H1 (cell line): ENCODE results near the gene EPB41L4B. TPM values are rescaled to one million over a fixed set of nuclear protein-coding genes. Genes with fewer than 3 reads are reported as not detected.

ENCODE experiments used
- CTCF ChIA-PET: fragments of 300-600 bp; sonication (Branson Sonifier 250); formaldehyde crosslinking; loops from one replicate; lab custom pipeline; 2021; ENCODE audit not compliant: partially characterized antibody; lab: Charles Lee
- POLR2A ChIA-PET: fragments of 300-600 bp; sonication (Branson Sonifier 250); formaldehyde crosslinking; loops from one replicate; lab custom pipeline; 2021; ENCODE audit warnings: inconsistent platforms; ENCODE audit not compliant: partially characterized antibody; lab: Charles Lee
- DNase-seq, 2 experiments: peaks; one replicate each; pipeline versions ENCODE4 v3.0.0 to v3.0.0-alpha.2; 2010 to 2022; ENCODE audit warnings: low spot score in 2 of 2, low read depth in 1 of 2, mixed read lengths in 1 of 2
- FAIRE-seq: peaks from 2 replicates; lab custom pipeline; 2011; peaks lifted over from hg19 to GRCh38; lab: Jason Lieb, UNC
- H2AFZ ChIP-seq: 2 replicates; pipeline ENCODE4 v1.8.1; 2012; ENCODE audit warnings: low read length, inconsistent platforms
- H2AK5ac ChIP-seq: 2 replicates; pipeline ENCODE4 v1.6.1; 2013; ENCODE audit warnings: low read depth, low read length
- H2BK120ac ChIP-seq: replicated peaks from 2 replicates; pipeline ENCODE3; 2013; ENCODE audit warnings: low read depth, low read length, inconsistent platforms
- H2BK12ac ChIP-seq: 2 replicates; pipeline ENCODE4 v1.6.1; 2013; ENCODE audit warnings: low read depth, low read length
- H2BK15ac ChIP-seq: 2 replicates; pipeline ENCODE4 v1.6.1; 2013; ENCODE audit warnings: low read length
- H2BK20ac ChIP-seq: 2 replicates; pipeline ENCODE4 v1.6.1; 2013; ENCODE audit warnings: low read length
- H2BK5ac ChIP-seq: 2 replicates; pipeline ENCODE4 v1.6.1; 2013; ENCODE audit warnings: low read depth, low read length
- H3K14ac ChIP-seq: 2 replicates; pipeline ENCODE4 v1.6.1; 2013; ENCODE audit warnings: inconsistent platforms; ENCODE audit not compliant: insufficient read length
- H3K18ac ChIP-seq: 2 replicates; pipeline ENCODE4 v1.6.1; 2013; ENCODE audit warnings: low read length; ENCODE audit errors: extremely low read depth
- H3K23ac ChIP-seq: 2 replicates; pipeline ENCODE4 v1.6.1; 2013; ENCODE audit warnings: inconsistent platforms; ENCODE audit not compliant: insufficient read length
- H3K23me2 ChIP-seq: 2 replicates; pipeline ENCODE4 v1.6.1; 2013; ENCODE audit warnings: low read depth, low read length
- H3K27ac ChIP-seq: 2 replicates; pipeline ENCODE4 v1.6.1; 2011; ENCODE audit warnings: low read depth, low read length, inconsistent platforms
- H3K27me3 ChIP-seq, 4 experiments: replicated peaks in 1 of 4; 1 replicate in 1 of 4; 2 replicates in 3 of 4; pipeline versions ENCODE4 v1.6.1 to v1.8.1; 2011 to 2013; ENCODE audit warnings: low read length in 3 of 4, mild to moderate bottlenecking in 3 of 4, inconsistent platforms in 2 of 4, mixed read lengths in 2 of 4, moderate library complexity in 1 of 4; ENCODE audit not compliant: control insufficient read depth in 3 of 4, insufficient read depth in 3 of 4; ENCODE audit errors: extremely low read depth in 1 of 4
- H3K36me3 ChIP-seq, 4 experiments: 2 replicates each; pipeline versions ENCODE4 v1.6.1 to v1.8.1; 2011 to 2013; ENCODE audit warnings: mild to moderate bottlenecking in 4 of 4, low read length in 3 of 4, moderate library complexity in 2 of 4, control low read depth in 1 of 4, inconsistent platforms in 1 of 4; ENCODE audit not compliant: insufficient read depth in 4 of 4, control insufficient read depth in 2 of 4
- H3K4ac ChIP-seq: replicated peaks from 2 replicates; pipeline ENCODE3; 2013; ENCODE audit warnings: low read length, low read depth, mixed read lengths, inconsistent platforms; ENCODE audit not compliant: insufficient read length
- H3K4me1 ChIP-seq, 4 experiments: replicated peaks in 1 of 4; 1 replicate in 1 of 4; 2 replicates in 3 of 4; pipeline versions ENCODE4 v1.6.1 to v1.8.1; 2011 to 2013; ENCODE audit warnings: low read length in 3 of 4, inconsistent platforms in 2 of 4, mixed read lengths in 1 of 4; ENCODE audit not compliant: insufficient read depth in 4 of 4, control insufficient read depth in 3 of 4
- H3K4me2 ChIP-seq, 2 experiments: 2 replicates each; pipeline versions ENCODE4 v1.6.1 to v1.8.1; 2011 to 2013; ENCODE audit warnings: low read depth in 2 of 2, low read length in 2 of 2, control low read depth in 1 of 2, inconsistent platforms in 1 of 2, mild to moderate bottlenecking in 1 of 2; ENCODE audit not compliant: insufficient read depth in 1 of 2
- H3K4me3 ChIP-seq, 4 experiments: fragments of 200-600, 300-600 bp in 1 of 4; sonication (generic), shearing (Covaris generic), sonication (Bioruptor Twin) in 1 of 4; 2 replicates each; pipeline versions ENCODE4 v1.5.1 to v1.8.1; 2011 to 2016; ENCODE audit warnings: low read length in 4 of 4, low read depth in 3 of 4, control low read depth in 2 of 4, inconsistent platforms in 2 of 4, mild to moderate bottlenecking in 2 of 4, mixed read lengths in 1 of 4, moderate library complexity in 1 of 4; ENCODE audit not compliant: insufficient read depth in 2 of 4; ENCODE audit errors: extremely low read depth in 1 of 4
- H3K56ac ChIP-seq: replicated peaks from 2 replicates; pipeline ENCODE3; 2013; ENCODE audit warnings: low read depth, mild to moderate bottlenecking, mixed read lengths, low read length, inconsistent platforms; ENCODE audit not compliant: insufficient read length
- H3K79me1 ChIP-seq: 2 replicates; pipeline ENCODE4 v1.6.1; 2013; ENCODE audit warnings: low read depth, low read length, control low read depth
- H3K79me2 ChIP-seq, 2 experiments: 2 replicates each; pipeline versions ENCODE4 v1.6.1 to v1.8.1; 2012 to 2013; ENCODE audit warnings: low read length in 2 of 2, mild to moderate bottlenecking in 2 of 2, inconsistent platforms in 1 of 2; ENCODE audit not compliant: insufficient read depth in 2 of 2, control insufficient read depth in 1 of 2
- H3K9ac ChIP-seq, 4 experiments: replicated peaks in 1 of 4; 1 replicate in 1 of 4; 2 replicates in 3 of 4; pipeline versions ENCODE4 v1.6.1 to v1.8.1; 2011 to 2013; ENCODE audit warnings: low read depth in 3 of 4, low read length in 3 of 4, control low read depth in 2 of 4, mild to moderate bottlenecking in 2 of 4, moderate library complexity in 2 of 4, inconsistent platforms in 1 of 4; ENCODE audit errors: extremely low read depth in 1 of 4
- H3K9me3 ChIP-seq, 2 experiments: 2 replicates each; pipeline versions ENCODE4 v1.6.1 to v1.8.1; 2012 to 2013; ENCODE audit warnings: mild to moderate bottlenecking in 2 of 2, moderate library complexity in 2 of 2, control low read depth in 1 of 2, inconsistent platforms in 1 of 2, low read depth in 1 of 2, low read length in 1 of 2, mixed read lengths in 1 of 2; ENCODE audit not compliant: insufficient read depth in 2 of 2
- H4K20me1 ChIP-seq, 2 experiments: replicated peaks in 1 of 2; 2 replicates each; pipeline versions ENCODE3 to v1.8.1; 2011 to 2013; ENCODE audit warnings: inconsistent platforms in 2 of 2, low read length in 2 of 2, mild to moderate bottlenecking in 1 of 2; ENCODE audit not compliant: insufficient read depth in 2 of 2, control insufficient read depth in 1 of 2
- H4K5ac ChIP-seq: 2 replicates; pipeline ENCODE4 v1.6.1; 2013; ENCODE audit warnings: low read length, low read depth, mixed read lengths, inconsistent platforms; ENCODE audit not compliant: insufficient read length
- H4K8ac ChIP-seq: 2 replicates; pipeline ENCODE4 v1.8.0; 2013; ENCODE audit warnings: mild to moderate bottlenecking, moderate library complexity, low read length, inconsistent platforms; ENCODE audit not compliant: insufficient read depth; ENCODE audit errors: extremely low read depth
- H4K91ac ChIP-seq: replicated peaks from 2 replicates; pipeline ENCODE3; 2013; ENCODE audit warnings: low read length, mixed read lengths, inconsistent platforms; ENCODE audit not compliant: insufficient read length
- CTCF ChIP-seq, 3 experiments: IDR thresholded peaks; 1 replicate in 2 of 3; 2 replicates in 1 of 3; pipeline versions ENCODE4 v1.5.1 to v1.6.1; 2011; ENCODE audit warnings: low read length in 3 of 3, mild to moderate bottlenecking in 3 of 3, inconsistent platforms in 2 of 3, low read depth in 1 of 3, moderate library complexity in 1 of 3; ENCODE audit not compliant: insufficient read depth in 1 of 3; ENCODE audit errors: control extremely low read depth in 1 of 3
- NANOG ChIP-seq: IDR thresholded peaks from 2 replicates; pipeline ENCODE4 v1.6.1; 2011; ENCODE audit warnings: low read length, low read depth, mild to moderate bottlenecking, inconsistent platforms; ENCODE audit not compliant: insufficient read depth, poor library complexity, severe bottlenecking
- WGBS, 2 experiments: shearing (Covaris generic) in 1 of 2; methylation state at CpG; one replicate each; pipeline versions ENCODE4 v1.1.6 to v1.1.7; 2013 to 2015; ENCODE audit warnings: low lambda C conversion rate in 2 of 2, mixed read lengths in 2 of 2, inconsistent platforms in 1 of 2, low coverage in 1 of 2, missing lambda C conversion rate in 1 of 2; ENCODE audit not compliant: insufficient replicate concordance in 2 of 2, insufficient coverage in 1 of 2, insufficient read length in 1 of 2; ENCODE audit errors: extremely low coverage in 1 of 2, missing lambda C conversion rate in 1 of 2; 5-methylcytosine and 5-hydroxymethylcytosine counted together
- polyA plus RNA-seq, 7 experiments: library from polyadenylated mRNA; depleted of rRNA in 3 of 7; stranded (reverse) in 5 of 7; unstranded in 2 of 7; fragments of >200 nt in 5 of 7; fragments of 200-250 nt in 2 of 7; gene quantifications; 1 replicate in 5 of 7; 2 replicates in 1 of 7; 4 replicates in 1 of 7; pipeline versions ENCODE4 v1.2.1 to v1.2.3, GENCODE V29; 2011 to 2013; ENCODE audit warnings: missing spikeins in 2 of 7, mixed read lengths in 2 of 7
- total RNA-seq: library from RNA; stranded (reverse); fragmentation: NEBNext Ultra II Directional; extraction: Animal tissue kit (Norgen Biotek cat#: 25700); gene quantifications from 2 replicates; pipeline ENCODE4 v1.2.1, GENCODE V29; 2021

EPB41L4B gene
- total and polyA plus RNA-seq, 2 of the 8 experiments (the other 6 are each of a cell fraction or from before 2014, with no cell fraction given) = 11.9 to 25.0 TPM

- H3K79me1 ChIP-seq = no peaks in the 10 kb centered on the region
- no peak overlapping the region for H3K4me2 ChIP-seq
- POLR2A ChIA-PET = no interaction called here
- no peak overlapping the region for H3K4ac ChIP-seq
- no peaks in the 10 kb centered on the region for H3K23me2 ChIP-seq
- no peak overlapping the region for H2BK15ac ChIP-seq
- H4K20me1 ChIP-seq = no peaks in the 10 kb centered on the region
- no peaks in the 10 kb centered on the region for H3K79me2 ChIP-seq
- no peaks in the 10 kb centered on the region for H3K27me3 ChIP-seq
- H2BK120ac ChIP-seq = no peak overlapping the region
- no peak overlapping the region for H3K9ac ChIP-seq
- CTCF ChIA-PET = interaction anchor here (0.6 to 5.2 kb wide), 17 partner anchors 9 to 372 kb away, joined by 3 to 34 read pairs (median 5); no protein-coding TSS in a partner anchor
- no peak for DNase-seq
- H3K4me3 ChIP-seq = no peak overlapping the region
- 86% methylated on average over 1 of the region's 1 CpG; no CpG with 5 or more reads in 1 of the 2 experiments for WGBS, 2 experiments
- no peak overlapping the region for H2BK20ac ChIP-seq
- TF ChIP-seq NANOG (no peak), CTCF (IDR thresholded peaks at IDR 0.05; ENCODE audit: control extremely low read depth in 1 of 3, insufficient read depth in 1 of 3, low read depth in 1 of 3, low read length in 3 of 3) (peak in 1 of 3 experiments; percentile 6; a peak in 1 of 4 replicates)
- H2AFZ ChIP-seq = no peak overlapping the region
- no peak overlapping the region for H3K14ac ChIP-seq
- H3K36me3 ChIP-seq = no peaks in the 10 kb centered on the region
- H3K9me3 ChIP-seq = no peaks in the 10 kb centered on the region
- no peak for FAIRE-seq
- H2BK12ac ChIP-seq = no peak overlapping the region
- no peak overlapping the region for H3K23ac ChIP-seq
- H3K18ac ChIP-seq = no peak overlapping the region
- H2AK5ac ChIP-seq = no peak overlapping the region
- no peak overlapping the region for H4K5ac ChIP-seq
- H3K27ac ChIP-seq = no peak overlapping the region
- no peak overlapping the region for H4K8ac ChIP-seq
- H3K4me1 ChIP-seq = no peaks in the 10 kb centered on the region
- H4K91ac ChIP-seq = no peak overlapping the region
- no peak overlapping the region for H2BK5ac ChIP-seq
- no peak overlapping the region for H3K56ac ChIP-seq
Measured at GRCh38 chr9:109205526-109205925, 115.3 kb downstream of the EPB41L4B start.
